Measurements from ENCODE around the gene VARS1.

The VARS1 gene

DNA sequence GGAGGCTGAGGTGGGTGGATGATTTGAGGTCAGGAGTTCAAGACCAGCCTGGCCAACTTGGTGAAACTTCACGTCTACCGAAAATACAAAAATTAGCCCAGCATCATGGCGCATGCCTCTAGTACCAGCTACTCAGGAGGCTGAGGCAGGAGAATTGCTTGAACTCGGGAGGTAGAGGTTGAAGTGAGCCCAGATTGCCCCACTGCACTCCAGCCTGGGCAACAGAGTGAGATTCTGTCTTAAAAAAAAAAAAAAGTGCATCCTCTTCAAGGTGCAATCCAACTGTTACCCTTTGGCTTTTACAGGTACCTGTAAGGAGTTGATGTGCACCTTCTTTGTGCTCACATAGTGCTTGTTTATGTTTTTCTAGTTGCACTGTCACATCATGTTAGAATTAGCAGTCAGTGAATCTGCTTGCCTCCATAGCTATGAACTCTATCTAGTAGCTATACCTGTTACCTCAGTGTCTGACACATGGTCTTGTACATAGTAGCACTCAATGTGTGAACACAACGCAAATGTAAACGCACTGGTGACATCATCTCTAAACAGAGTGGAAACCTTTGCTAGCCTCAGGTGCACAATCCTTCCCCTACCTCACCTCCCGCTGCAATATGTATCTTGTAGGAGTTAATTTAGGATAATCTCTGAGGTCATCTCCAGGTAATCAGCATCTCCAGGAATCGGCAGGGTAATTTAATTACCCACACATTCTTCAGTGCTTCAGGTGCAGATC is 46.1 kb downstream of the VARS1 start:
- no peak for TF ChIP-seq GATA3 (IDR thresholded peaks at IDR 0.05; ENCODE audit: low read depth, low read length)
- no peak for TF ChIP-seq GATA2 (IDR thresholded peaks at IDR 0.05; ENCODE audit: low read depth, low read length)
